ENCODE measurements around the gene RFC2.
A peak's percentile ranks its signal among the peaks of the same experiment; 100 is the strongest.

The RFC2 gene

GRCh38 chr7:74290553-74290950 lies 36.4 kb upstream of the RFC2 start:
- Histone ChIP-seq H3K36me3 (replicated peaks) (no peaks in the 10 kb centered on the region), H3K27ac (no peak overlapping the region), H3K27me3 (replicated peaks) (no peaks in the 10 kb centered on the region), H3K4me3 (ENCODE audit: low read depth, low read length) (peak overlapping the region; percentile 86)
- no peak for TF ChIP-seq CTCF (IDR thresholded peaks at IDR 0.05; ENCODE audit: low read depth, low read length, missing control alignments)
- in situ Hi-C loops (cut with HindIII; ENCODE audit: low pct_ligation_motif_present, low sequenced_read_pairs): no loop called here
- DNase-seq: no peak

- H3K27me3 ChIP-seq (replicated peaks): no peaks in the 10 kb centered on the region
- no peak for DNase-seq
- H3K27ac ChIP-seq: peak overlapping the region; percentile 66
- H3K36me3 ChIP-seq (replicated peaks): no peaks in the 10 kb centered on the region
- no peak for TF ChIP-seq CTCF (IDR thresholded peaks at IDR 0.05; ENCODE audit: low read depth, low read length, missing control alignments)
- in situ Hi-C loops (cut with HindIII; ENCODE audit: low pct_ligation_motif_present, low sequenced_read_pairs): no loop called here
- H3K4me3 ChIP-seq (ENCODE audit: low read depth, low read length): peak overlapping the region; percentile 86
These were observed 35.7 kb upstream of the RFC2 start for GRCh38 chr7:74289659-74290552.

GRCh38 chr7:74289018-74289658 lies 34.9 kb upstream of the RFC2 start, which contains the start of gene CLIP2:
CLIP2 (plus strand) TSS chr7:74289407; CDS start chr7:74317547, 28,140 bp downstream.
- Histone ChIP-seq H3K4me3 (ENCODE audit: low read depth, low read length) (peak within 1 kb of the TSS; percentile 86), H3K27ac (peak within 1 kb of the TSS; percentile 66), H3K36me3 (replicated peaks) (no peaks in the 10 kb centered on the region), H3K27me3 (replicated peaks) (no peaks in the 10 kb centered on the region)
- no peak for TF ChIP-seq CTCF (IDR thresholded peaks at IDR 0.05; ENCODE audit: low read depth, low read length, missing control alignments)
- DNase-seq: peak; percentile 74
- in situ Hi-C loops (cut with HindIII; ENCODE audit: low pct_ligation_motif_present, low sequenced_read_pairs): no loop called here

- no peak for TF ChIP-seq CTCF (IDR thresholded peaks at IDR 0.05; ENCODE audit: low read depth, low read length, missing control alignments)
- in situ Hi-C loops (cut with HindIII; ENCODE audit: low pct_ligation_motif_present, low sequenced_read_pairs): no loop called here
- Histone ChIP-seq H3K4me3 (ENCODE audit: low read depth, low read length) (peak overlapping the region; percentile 56), H3K36me3 (replicated peaks) (no peaks in the 10 kb centered on the region), H3K27ac (no peak overlapping the region), H3K27me3 (replicated peaks) (no peaks in the 10 kb centered on the region)
- DNase-seq: no peak
These were observed 34.1 kb upstream of the RFC2 start for GRCh38 chr7:74288034-74288881.

- no peaks in the 10 kb centered on the region for H3K36me3 ChIP-seq (replicated peaks)
- TF ChIP-seq CTCF (IDR thresholded peaks at IDR 0.05; ENCODE audit: low read depth, low read length, missing control alignments): no peak
- no peak for DNase-seq
- H3K27ac ChIP-seq: no peak overlapping the region
- in situ Hi-C loops (cut with HindIII; ENCODE audit: low pct_ligation_motif_present, low sequenced_read_pairs): no loop called here
- no peaks in the 10 kb centered on the region for H3K27me3 ChIP-seq (replicated peaks)
- no peak overlapping the region for H3K4me3 ChIP-seq (ENCODE audit: low read depth, low read length)
These were observed 33.3 kb upstream of the RFC2 start for GRCh38 chr7:74287303-74288033.

All from brain microvascular endothelial cell (primary cell).